Uterus (tissue), 3 donors: Measurements from ENCODE around the gene LOC128125822.

Source experiments
- DNase-seq, 2 donors: peaks; one replicate each; pipeline ENCODE4 v3.0.0-alpha.2; 2019 to 2020
- H3K27ac ChIP-seq, 2 donors: fragments of 200-600 bp; sonication (generic); 1 replicate in 1 of 2; 2 replicates in 1 of 2; pipeline ENCODE4 v1.5.1; 2016 to 2018
- H3K27me3 ChIP-seq, 2 donors: fragments of 200-600 bp; sonication (generic); one replicate each; pipeline ENCODE4 v1.5.1; 2018 to 2019; ENCODE audit warnings: control low read depth in 1 of 2
- H3K36me3 ChIP-seq, 2 donors: fragments of 200-600 bp; sonication (generic); one replicate each; pipeline ENCODE4 v1.5.1; 2019; ENCODE audit warnings: control low read depth in 1 of 2
- H3K4me1 ChIP-seq, 2 donors: fragments of 200-600 bp; sonication (generic); one replicate each; pipeline ENCODE4 v1.5.1; 2018 to 2019; ENCODE audit warnings: control low read depth in 1 of 2
- H3K4me3 ChIP-seq, 2 donors: fragments of 200-600 bp; sonication (generic); 1 replicate in 1 of 2; 2 replicates in 1 of 2; pipeline ENCODE4 v1.5.1; 2018 to 2019; ENCODE audit warnings: mild to moderate bottlenecking in 1 of 2
- H3K9me3 ChIP-seq, 2 donors: fragments of 200-600 bp; sonication (generic); one replicate each; pipeline ENCODE4 v1.5.1; 2019; ENCODE audit warnings: control low read depth in 1 of 2
- CTCF ChIP-seq, 4 experiments: fragments of 200-600 bp in 2 of 4; fragments of 450-650 bp in 2 of 4; sonication (generic) in 2 of 4; IDR thresholded peaks; one replicate each; pipeline ENCODE4 v1.5.1; 2016 to 2019; ENCODE audit warnings: antibody characterized with exemption in 4 of 4, mild to moderate bottlenecking in 2 of 4, moderate library complexity in 1 of 4
- POLR2A ChIP-seq, 2 donors: fragments of 450-650 bp; IDR thresholded peaks; one replicate each; pipeline ENCODE4 v1.6.1; 2016; ENCODE audit warnings: antibody characterized with exemption in 2 of 2, mild to moderate bottlenecking in 1 of 2, moderate library complexity in 1 of 2
- intact Hi-C: fragments of 100-400 bp; cut with DNase I; formaldehyde crosslinking; loops from one replicate; pipeline ENCODE4 v1.15.1; 2023; ENCODE audit warnings: low total_unique reads
- donor health status: DM: yes; HTN: yes; CAD: no.

LOC128125822 gene

GRCh38 chr6:63574554-63574900 is 2.2 kb downstream of the LOC128125822 start:
- H3K36me3 ChIP-seq: no peaks in the 10 kb centered on the region
- no peaks in the 10 kb centered on the region for H3K9me3 ChIP-seq
- H3K4me1 ChIP-seq: no peaks in the 10 kb centered on the region
- H3K27ac ChIP-seq: peak overlapping the region; percentile 96
- H3K4me3 ChIP-seq: peak overlapping the region in 1 of 2 donors; percentile 67
- no peak for DNase-seq
- no peaks in the 10 kb centered on the region for H3K27me3 ChIP-seq
- no peak for TF ChIP-seq CTCF (IDR thresholded peaks at IDR 0.05)
- no peak for TF ChIP-seq POLR2A (IDR thresholded peaks at IDR 0.05)
- intact Hi-C loops: no loop called here

- no peak for DNase-seq
- H3K4me3 ChIP-seq: no peak overlapping the region
- intact Hi-C loops: no loop called here
- no peaks in the 10 kb centered on the region for H3K9me3 ChIP-seq
- no peak overlapping the region for H3K27ac ChIP-seq
- H3K36me3 ChIP-seq: no peaks in the 10 kb centered on the region
- no peak for TF ChIP-seq CTCF (IDR thresholded peaks at IDR 0.05)
- no peaks in the 10 kb centered on the region for H3K27me3 ChIP-seq
- no peaks in the 10 kb centered on the region for H3K4me1 ChIP-seq
These were observed 4.0 kb downstream of the LOC128125822 start for GRCh38 chr6:63576147-63576772.

GRCh38 chr6:63576985-63577712 is 4.9 kb downstream of the LOC128125822 start:
- Histone ChIP-seq H3K4me3 (no peak overlapping the region), H3K27me3 (no peaks in the 10 kb centered on the region), H3K36me3 (no peaks in the 10 kb centered on the region), H3K9me3 (no peaks in the 10 kb centered on the region), H3K27ac (no peak overlapping the region), H3K4me1 (no peaks in the 10 kb centered on the region)
- no peak for TF ChIP-seq CTCF (IDR thresholded peaks at IDR 0.05)
- intact Hi-C loops: no loop called here
- no peak for DNase-seq

GRCh38 chr6:63578757-63579156 is 6.5 kb downstream of the LOC128125822 start:
- intact Hi-C loops: no loop called here

More at GRCh38 chr6:63578757-63579156, 6.5 kb downstream of the LOC128125822 start:
- Histone ChIP-seq H3K36me3 (no peaks in the 10 kb centered on the region), H3K27ac (no peak overlapping the region), H3K4me1 (no peaks in the 10 kb centered on the region), H3K4me3 (no peak overlapping the region), H3K9me3 (no peaks in the 10 kb centered on the region), H3K27me3 (no peaks in the 10 kb centered on the region)
- TF ChIP-seq CTCF (IDR thresholded peaks at IDR 0.05) (no peak), POLR2A (IDR thresholded peaks at IDR 0.05) (no peak)
- no peak for DNase-seq
